ENCODE results near the gene CREBL2.

CREBL2 gene

DNA sequence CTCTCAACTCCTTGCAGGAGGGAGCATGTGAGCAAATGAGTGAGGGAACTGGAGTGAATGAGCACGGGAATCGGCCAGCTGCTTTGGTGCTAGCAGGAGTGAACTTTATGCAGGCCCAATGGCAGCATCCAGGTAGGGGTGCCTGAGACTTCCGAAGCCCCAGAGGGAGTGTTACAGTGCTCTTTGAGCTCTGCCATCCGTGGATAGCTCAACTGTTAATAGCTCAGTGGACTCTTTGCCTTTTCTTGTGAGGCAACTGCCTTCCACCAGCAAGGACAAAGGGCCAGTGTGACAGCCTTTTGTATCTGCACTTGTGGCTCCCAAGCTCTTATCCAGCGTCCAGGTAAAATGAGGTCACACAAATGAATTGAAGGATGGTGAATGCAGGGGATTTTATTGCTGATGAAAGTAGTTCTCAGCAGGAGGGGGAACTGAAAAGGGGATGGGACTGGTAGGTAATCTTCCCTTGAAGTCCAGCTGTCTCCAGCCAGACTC is 12.9 kb downstream of the CREBL2 start:
- CTCF ChIA-PET = no interaction called here

GRCh38 chr12:12626471-12626870 is 14.8 kb downstream of the CREBL2 start:
- no peak for DNase-seq (ENCODE audit: extremely low spot score)
- ChIA-PET CTCF (interaction anchor here (1.0 kb wide), 1 partner anchor 29 kb away, joined by 3 read pairs; no protein-coding TSS in a partner anchor), POLR2A (interaction anchor here (1.0 kb wide), 1 partner anchor 14 kb away, joined by 3 read pairs; no protein-coding TSS in a partner anchor)
- TF ChIP-seq L3MBTL2 (conservative IDR thresholded peaks at IDR 0.05) (no peak), BHLHE40 (IDR thresholded peaks at IDR 0.05; ENCODE audit: borderline replicate concordance) (no peak), FOXM1 (IDR thresholded peaks at IDR 0.05; ENCODE audit: borderline replicate concordance) (no peak), NFRKB (IDR thresholded peaks at IDR 0.05) (no peak), ZNF384 (IDR thresholded peaks at IDR 0.05) (no peak), ARNT (IDR thresholded peaks at IDR 0.05) (no peak), HDGF (IDR thresholded peaks at IDR 0.05; ENCODE audit: borderline replicate concordance) (no peak), ELF4 (IDR thresholded peaks at IDR 0.05) (no peak), TARDBP (IDR thresholded peaks at IDR 0.05) (no peak), LEF1 (IDR thresholded peaks at IDR 0.05; ENCODE audit: borderline replicate concordance) (no peak), CTBP1 (IDR thresholded peaks at IDR 0.05; ENCODE audit: borderline replicate concordance) (no peak), SP1 (IDR thresholded peaks at IDR 0.05) (no peak)
- TF ChIP-seq, protein P1, sequence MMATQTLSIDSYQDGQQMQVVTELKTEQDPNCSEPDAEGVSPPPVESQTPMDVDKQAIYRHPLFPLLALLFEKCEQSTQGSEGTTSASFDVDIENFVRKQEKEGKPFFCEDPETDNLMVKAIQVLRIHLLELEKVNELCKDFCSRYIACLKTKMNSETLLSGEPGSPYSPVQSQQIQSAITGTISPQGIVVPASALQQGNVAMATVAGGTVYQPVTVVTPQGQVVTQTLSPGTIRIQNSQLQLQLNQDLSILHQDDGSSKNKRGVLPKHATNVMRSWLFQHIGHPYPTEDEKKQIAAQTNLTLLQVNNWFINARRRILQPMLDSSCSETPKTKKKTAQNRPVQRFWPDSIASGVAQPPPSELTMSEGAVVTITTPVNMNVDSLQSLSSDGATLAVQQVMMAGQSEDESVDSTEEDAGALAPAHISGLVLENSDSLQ (IDR thresholded peaks at IDR 0.05) = no peak

More for the DNA sequence above, 12.9 kb downstream of the CREBL2 start:
- POLR2A ChIA-PET = interaction anchor here (1.4 kb wide), 1 partner anchor 13 kb away, joined by 3 read pairs; the partner anchor contains the start of gene CREBL2
- TF ChIP-seq, protein P1 (IDR thresholded peaks at IDR 0.05) = no peak
- no peak for TF ChIP-seq ARNT (IDR thresholded peaks at IDR 0.05)
- TF ChIP-seq TARDBP (IDR thresholded peaks at IDR 0.05) = no peak
- TF ChIP-seq LEF1 (IDR thresholded peaks at IDR 0.05; ENCODE audit: borderline replicate concordance) = no peak
- TF ChIP-seq NFRKB (IDR thresholded peaks at IDR 0.05) = no peak
- no peak for TF ChIP-seq ZNF384 (IDR thresholded peaks at IDR 0.05)
- TF ChIP-seq SUZ12 (IDR thresholded peaks at IDR 0.05) = no peak
- no peak for TF ChIP-seq HDGF (IDR thresholded peaks at IDR 0.05; ENCODE audit: borderline replicate concordance)
- no peak for TF ChIP-seq FOXM1 (IDR thresholded peaks at IDR 0.05; ENCODE audit: borderline replicate concordance)
- TF ChIP-seq BHLHE40 (IDR thresholded peaks at IDR 0.05; ENCODE audit: borderline replicate concordance) = no peak
- no peak for TF ChIP-seq CTBP1 (IDR thresholded peaks at IDR 0.05; ENCODE audit: borderline replicate concordance)
- no peak for TF ChIP-seq SP1 (IDR thresholded peaks at IDR 0.05)
- no peak for DNase-seq (ENCODE audit: extremely low spot score)

DNA sequence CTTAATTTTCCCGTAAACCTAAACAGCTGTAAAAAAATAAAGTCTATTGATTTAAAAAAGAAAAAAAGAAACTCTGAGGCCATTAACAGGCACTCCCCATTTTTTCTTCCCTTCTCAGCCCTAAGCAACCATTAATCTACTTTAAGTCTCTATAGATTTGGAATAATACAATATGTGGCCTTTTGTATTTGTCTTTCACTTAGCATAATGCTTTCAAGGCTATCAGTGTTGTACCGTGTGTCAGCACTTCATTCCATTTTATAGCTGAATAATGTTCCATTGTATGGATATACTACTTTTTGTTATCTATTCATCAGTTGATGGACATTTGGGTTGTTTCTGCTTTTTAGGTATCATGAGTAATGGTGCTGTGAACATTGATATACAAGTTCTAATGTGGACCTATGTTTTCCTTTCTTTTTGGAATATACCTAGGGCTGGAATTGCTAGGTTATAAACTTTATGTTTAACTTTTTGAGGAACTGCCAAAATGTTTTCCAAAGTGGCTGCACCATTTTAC is 15.7 kb downstream of the CREBL2 start:
- no peak for DNase-seq (ENCODE audit: extremely low spot score)
- ChIA-PET CTCF (interaction anchor here (1.0 kb wide), 1 partner anchor 28 kb away, joined by 3 read pairs; no protein-coding TSS in a partner anchor), POLR2A (no interaction called here)
- TF ChIP-seq ELF4 (IDR thresholded peaks at IDR 0.05) (no peak), BHLHE40 (IDR thresholded peaks at IDR 0.05; ENCODE audit: borderline replicate concordance) (no peak), SP1 (IDR thresholded peaks at IDR 0.05) (no peak), L3MBTL2 (conservative IDR thresholded peaks at IDR 0.05) (no peak), LEF1 (IDR thresholded peaks at IDR 0.05; ENCODE audit: borderline replicate concordance) (no peak)

- ChIA-PET POLR2A (no interaction called here), CTCF (no interaction called here)
- DNase-seq (ENCODE audit: extremely low spot score) = no peak
- TF ChIP-seq HDGF (IDR thresholded peaks at IDR 0.05; ENCODE audit: borderline replicate concordance) = no peak
These were observed 16.3 kb downstream of the CREBL2 start for GRCh38 chr12:12628013-12628412.

DNA sequence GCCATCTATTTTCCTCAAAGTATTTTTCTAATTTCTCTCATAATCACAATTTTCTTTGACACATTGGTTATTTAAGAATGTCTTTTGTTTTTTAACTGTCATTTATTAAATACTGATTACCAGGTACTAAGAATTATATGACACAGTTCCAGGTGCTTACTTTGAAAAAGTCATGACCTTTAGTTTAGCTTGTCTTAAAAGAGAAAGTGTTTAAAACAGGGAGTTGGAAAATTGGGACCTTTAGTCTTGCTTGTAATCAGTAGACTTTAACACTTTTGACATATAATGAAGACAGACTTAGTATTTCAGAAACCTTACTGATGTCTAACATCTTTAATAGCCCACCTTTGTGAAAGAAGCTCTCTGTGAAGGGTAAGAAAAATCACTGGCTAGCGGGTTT is 19.2 kb downstream of the CREBL2 start:
- CTCF ChIA-PET = no interaction called here

DNA sequence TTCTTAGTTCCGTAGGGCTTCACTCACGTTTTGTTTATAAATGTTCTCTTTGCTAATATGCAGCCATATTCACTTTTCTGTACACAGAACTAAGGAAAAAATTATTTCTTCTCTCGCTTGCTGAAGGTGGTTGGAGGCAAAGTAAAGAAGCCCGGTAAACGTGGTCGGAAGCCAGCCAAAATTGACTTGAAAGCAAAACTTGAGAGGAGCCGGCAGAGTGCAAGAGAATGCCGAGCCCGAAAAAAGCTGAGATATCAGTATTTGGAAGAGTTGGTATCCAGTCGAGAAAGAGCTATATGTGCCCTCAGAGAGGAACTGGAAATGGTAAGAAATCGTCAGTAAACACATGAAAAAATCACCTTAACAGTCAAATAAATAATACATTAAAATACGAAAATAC is 24.0 kb downstream of the CREBL2 start:
- ChIA-PET CTCF (interaction anchor here (0.5 kb wide), 1 partner anchor 760 kb away, joined by 3 read pairs; no protein-coding TSS in a partner anchor), POLR2A (no interaction called here)
- TF ChIP-seq FOXK2 (IDR thresholded peaks at IDR 0.05) (no peak), TARDBP (IDR thresholded peaks at IDR 0.05) (no peak), SUZ12 (IDR thresholded peaks at IDR 0.05) (no peak), CTBP1 (IDR thresholded peaks at IDR 0.05; ENCODE audit: borderline replicate concordance) (no peak), ELF4 (IDR thresholded peaks at IDR 0.05) (no peak), NFRKB (IDR thresholded peaks at IDR 0.05) (no peak), FOXA1 (IDR thresholded peaks at IDR 0.05) (no peak), ZNF384 (IDR thresholded peaks at IDR 0.05) (no peak), HDGF (IDR thresholded peaks at IDR 0.05; ENCODE audit: borderline replicate concordance) (no peak), LEF1 (IDR thresholded peaks at IDR 0.05; ENCODE audit: borderline replicate concordance) (no peak), BHLHE40 (IDR thresholded peaks at IDR 0.05; ENCODE audit: borderline replicate concordance) (no peak)
- DNase-seq (ENCODE audit: extremely low spot score) = no peak

More for the DNA sequence above, 19.2 kb downstream of the CREBL2 start:
- POLR2A ChIA-PET = interaction anchor here (0.5 kb wide), 1 partner anchor 16 kb away, joined by 3 read pairs; no protein-coding TSS in a partner anchor
- TF ChIP-seq ARNT (IDR thresholded peaks at IDR 0.05) (no peak), HDGF (IDR thresholded peaks at IDR 0.05; ENCODE audit: borderline replicate concordance) (no peak), CTBP1 (IDR thresholded peaks at IDR 0.05; ENCODE audit: borderline replicate concordance) (no peak), BHLHE40 (IDR thresholded peaks at IDR 0.05; ENCODE audit: borderline replicate concordance) (no peak), SUZ12 (IDR thresholded peaks at IDR 0.05) (no peak), FOXK2 (IDR thresholded peaks at IDR 0.05) (no peak), TARDBP (IDR thresholded peaks at IDR 0.05) (no peak), ZNF384 (IDR thresholded peaks at IDR 0.05) (no peak), SP1 (IDR thresholded peaks at IDR 0.05) (no peak), L3MBTL2 (conservative IDR thresholded peaks at IDR 0.05) (no peak), ELF4 (IDR thresholded peaks at IDR 0.05) (no peak), LEF1 (IDR thresholded peaks at IDR 0.05; ENCODE audit: borderline replicate concordance) (no peak), FOXM1 (IDR thresholded peaks at IDR 0.05; ENCODE audit: borderline replicate concordance) (no peak), NFRKB (IDR thresholded peaks at IDR 0.05) (no peak), FOXA1 (IDR thresholded peaks at IDR 0.05) (no peak)
- TF ChIP-seq, protein P1 (IDR thresholded peaks at IDR 0.05) = no peak
- no peak for DNase-seq (ENCODE audit: extremely low spot score)

Measured in HEK293T (cell line).